Lung (tissue), 12 donors: ENCODE measurements around the gene PTDSS2. TPM values are rescaled to one million over a fixed set of nuclear protein-coding genes. Genes with fewer than 3 reads are reported as not detected.

Source experiments
- ATAC-seq: fragments of 200-7000 bp; cut with Tn5 transposase; one replicate; pipeline ENCODE4 v1.9.1; 2020; ENCODE audit warnings: moderate number of reproducible peaks; ENCODE audit not compliant: insufficient read depth, low FRiP score
- DNase-seq, 3 donors: peaks; one replicate each; pipeline ENCODE4 v3.0.0-alpha.2; 2013 to 2017
- H3K27ac ChIP-seq, 2 donors: one replicate each; pipeline ENCODE4 v1.5.1; 2013; ENCODE audit warnings: mild to moderate bottlenecking in 2 of 2, moderate library complexity in 2 of 2, control low read depth in 1 of 2, inconsistent platforms in 1 of 2, low read depth in 1 of 2, low read length in 1 of 2
- H3K27me3 ChIP-seq, 3 donors: one replicate each; pipeline ENCODE4 v1.5.1; 2013; ENCODE audit warnings: low read length in 2 of 3; ENCODE audit not compliant: control insufficient read depth in 3 of 3, insufficient read depth in 3 of 3
- H3K36me3 ChIP-seq, 4 donors: one replicate each; pipeline ENCODE4 v1.5.1; 2013; ENCODE audit warnings: low read length in 4 of 4, mild to moderate bottlenecking in 1 of 4, moderate library complexity in 1 of 4; ENCODE audit not compliant: control insufficient read depth in 4 of 4, insufficient read depth in 4 of 4
- H3K4me1 ChIP-seq, 5 donors: one replicate each; pipeline ENCODE4 v1.5.1; 2013; ENCODE audit warnings: low read length in 5 of 5, mild to moderate bottlenecking in 2 of 5, moderate library complexity in 1 of 5; ENCODE audit not compliant: control insufficient read depth in 5 of 5, insufficient read depth in 5 of 5
- H3K4me3 ChIP-seq: one replicate; pipeline ENCODE4 v1.5.1; 2013; ENCODE audit warnings: mild to moderate bottlenecking, control low read depth, moderate library complexity
- H3K9ac ChIP-seq, 2 donors: one replicate each; pipeline ENCODE4 v1.5.1; 2013; ENCODE audit warnings: low read length in 2 of 2, control low read depth in 1 of 2; ENCODE audit not compliant: insufficient read depth in 1 of 2
- H3K9me3 ChIP-seq, 4 donors: one replicate each; pipeline ENCODE4 v1.5.1; 2013; ENCODE audit warnings: low read length in 3 of 4, mild to moderate bottlenecking in 1 of 4, moderate library complexity in 1 of 4; ENCODE audit not compliant: control insufficient read depth in 4 of 4, insufficient read depth in 3 of 4
- CTCF ChIP-seq: IDR thresholded peaks from 2 replicates; pipeline ENCODE4 v1.5.1; 2012; ENCODE audit warnings: mild to moderate bottlenecking; ENCODE audit errors: control extremely low read depth, extremely low read depth
- WGBS, 2 donors: extraction: QIAGEN DNeasy Blood & Tissue Kit; methylation state at CpG; one replicate each; pipeline ENCODE4 v1.1.7; 2013; 5-methylcytosine and 5-hydroxymethylcytosine counted together
- polyA plus RNA-seq, 2 donors: library from polyadenylated mRNA; stranded (reverse); fragments of 200-250 nt; gene quantifications; one replicate each; pipeline ENCODE4 v1.2.1, GENCODE V29; 2013
- total RNA-seq, 2 donors: library from RNA; depleted of rRNA in 1 of 2; stranded (reverse); fragments of >200 nt in 1 of 2; gene quantifications; one replicate each; pipeline ENCODE4 v1.2.1, GENCODE V29; 2014 to 2021
- donor health status: control.
- donor health status: control.
- donor health status: Bipolar disorder and iron deficiency.
- donor health status: healthy.
- donor health status: DM: yes; HTN: yes; CAD: no.

The PTDSS2 gene
- total and polyA plus RNA-seq, 4 donors = 20.4 to 36.5 (median 28.1) TPM

GRCh38 chr11:457111-457760 is 7.2 kb downstream of the PTDSS2 start:
- Histone ChIP-seq H3K27ac (no peak overlapping the region), H3K9ac (no peak overlapping the region), H3K9me3 (no peaks in the 10 kb centered on the region), H3K27me3 (no peaks in the 10 kb centered on the region), H3K4me3 (no peak overlapping the region), H3K4me1 (peaks cover 0 to 2% (median 0%) of the 10 kb centered on the region in 5 donors), H3K36me3 (peaks cover 0 to 28% (median 11%) of the 10 kb centered on the region in 4 donors)
- no peak for DNase-seq
- WGBS, 2 donors = 34 to 69% methylated on average over 23 of the region's 23 CpGs
- no peak for ATAC-seq
- no peak for TF ChIP-seq CTCF

GRCh38 chr11:459511-460220 is 9.6 kb downstream of the PTDSS2 start:
- WGBS, 2 donors = 94 to 95% methylated on average over 24 of the region's 24 CpGs
- H3K4me3 ChIP-seq = no peak overlapping the region
- H3K27me3 ChIP-seq = no peaks in the 10 kb centered on the region
- ATAC-seq (no peak), DNase-seq (no peak)
- no peaks in the 10 kb centered on the region for H3K9me3 ChIP-seq
- no peak for TF ChIP-seq CTCF
- peaks cover 0 to 2% (median 0%) of the 10 kb centered on the region in 5 donors for H3K4me1 ChIP-seq
- peak overlapping the region; percentile 48 to 71 for H3K27ac ChIP-seq
- no peak overlapping the region for H3K9ac ChIP-seq
- H3K36me3 ChIP-seq = peaks cover 0 to 17% (median 5%) of the 10 kb centered on the region in 4 donors

- H3K36me3 ChIP-seq = peaks cover 0 to 14% (median 4%) of the 10 kb centered on the region in 4 donors
- H3K27me3 ChIP-seq = no peaks in the 10 kb centered on the region
- WGBS, 2 donors = 86 to 97% methylated on average over 41 of the region's 41 CpGs
- DNase-seq = no peak
- TF ChIP-seq CTCF = no peak
- peak overlapping the region; percentile 48 to 71 for H3K27ac ChIP-seq
- H3K9me3 ChIP-seq = no peaks in the 10 kb centered on the region
- peaks cover 0 to 2% (median 0%) of the 10 kb centered on the region in 5 donors for H3K4me1 ChIP-seq
- no peak overlapping the region for H3K9ac ChIP-seq
- no peak overlapping the region for H3K4me3 ChIP-seq
- peak; percentile 53 for ATAC-seq
These were observed 10.5 kb downstream of the PTDSS2 start for GRCh38 chr11:460331-461199.
